GM18868 (cell line): ENCODE data around the gene RRN3.
"Not testable (repeated sequence)": the region's sequence is repeated elsewhere in the genome, so short reads cannot be mapped to it uniquely, and the experiment has no call there.

Source experiments
- ATAC-seq: cut with Tn5 transposase; IDR thresholded peaks from one replicate; pipeline ENCODE4 v1.9.1; 2021; ENCODE audit warnings: mild to moderate bottlenecking, moderate library complexity; ENCODE audit not compliant: unreplicated experiment

Gene RRN3

GRCh38 chr16:15093955-15094827 is at the start of gene RRN3:
Gene RRN3, minus strand, starts transcription at chr16:15094272. Its CDS starts 39 bp downstream, at chr16:15094233.
- ATAC-seq: peak; percentile 97

DNA sequence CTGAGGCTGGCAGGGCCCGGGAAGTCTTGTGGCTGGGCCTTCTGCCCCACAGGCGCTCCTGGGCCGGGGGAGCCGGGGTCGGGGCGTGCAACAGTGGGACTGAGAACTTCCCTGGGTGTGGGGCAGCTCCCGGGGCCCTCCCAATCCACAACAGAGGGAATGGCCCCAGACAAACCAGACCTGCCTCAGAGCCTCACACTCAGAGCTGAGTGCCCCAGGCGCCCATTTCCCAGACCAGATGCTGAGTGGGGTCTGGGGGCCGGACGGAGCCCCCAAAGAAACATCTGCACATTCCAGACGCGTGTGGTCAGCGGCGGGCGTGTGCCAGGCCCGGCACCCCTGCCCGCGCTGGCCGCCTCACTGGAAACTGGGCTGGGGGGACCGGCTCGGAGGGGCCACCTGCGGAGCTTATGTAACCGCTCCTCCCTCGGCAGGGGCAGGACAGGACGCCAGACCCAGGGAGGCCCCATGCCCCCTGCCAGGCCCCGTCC is 49.6 kb upstream of the RRN3 start:
- not testable (repeated sequence) for ATAC-seq

- ATAC-seq: not testable (repeated sequence)
These were observed 49.0 kb upstream of the RRN3 start for GRCh38 chr16:15142891-15143600.

DNA sequence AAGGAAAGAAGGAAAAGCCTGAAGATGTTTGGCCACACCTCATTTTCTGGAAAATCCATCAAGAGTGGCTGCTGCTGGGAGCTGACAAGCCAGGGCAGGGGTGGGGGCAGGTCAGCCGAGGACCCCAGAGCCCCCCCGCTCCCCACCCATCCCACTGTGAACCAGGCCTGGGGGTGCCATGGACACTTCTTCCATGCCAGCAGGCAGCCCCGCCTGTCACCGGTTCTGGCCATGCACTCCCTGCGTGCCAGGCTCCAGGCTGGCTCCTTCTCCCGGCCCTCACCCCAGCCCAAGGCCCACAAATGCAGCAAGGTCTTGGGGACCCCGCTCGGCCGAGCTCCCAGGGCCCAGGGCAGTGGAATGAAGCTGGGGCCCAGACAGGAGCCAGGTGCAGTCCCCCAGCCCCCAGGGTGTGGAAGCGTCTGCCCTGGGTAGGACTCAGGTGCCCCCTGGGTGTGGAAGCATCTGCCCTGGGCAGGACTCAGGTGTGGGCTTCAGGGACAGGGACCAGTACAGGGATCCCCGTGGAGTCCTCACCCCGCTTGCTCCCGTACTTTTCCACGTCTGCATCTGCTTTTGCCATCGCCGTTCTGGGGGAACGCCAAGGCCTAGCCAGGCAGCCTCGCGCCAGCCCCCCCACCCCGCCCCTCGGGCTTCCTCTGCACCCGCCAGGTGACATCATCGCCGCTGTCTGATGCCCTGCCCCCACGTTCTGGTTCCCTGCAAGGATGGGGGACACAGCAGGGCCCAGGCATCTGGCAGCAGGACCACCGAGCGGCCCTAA is 48.2 kb upstream of the RRN3 start:
- ATAC-seq: not testable (repeated sequence)

DNA sequence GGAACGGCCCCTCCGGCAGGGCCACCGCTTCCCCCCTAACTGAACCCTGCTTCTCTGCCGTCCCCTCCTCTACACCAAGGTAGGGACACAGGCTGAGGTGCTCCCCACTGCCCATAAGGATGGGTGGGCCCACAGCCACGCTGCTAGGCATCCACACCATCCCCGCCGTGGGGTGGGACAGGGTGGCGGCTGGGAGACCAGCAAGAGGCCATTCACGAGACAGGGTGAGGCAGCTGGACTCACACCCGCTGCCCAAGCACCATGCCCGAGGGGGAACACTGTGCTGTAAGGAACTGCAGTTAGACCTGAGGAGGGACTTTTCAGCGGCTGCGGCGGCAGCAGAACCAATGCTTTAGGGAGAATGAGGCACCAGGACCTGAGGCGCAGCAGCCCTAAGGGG is 47.5 kb upstream of the RRN3 start:
- no peak for ATAC-seq

GRCh38 chr16:15140444-15141365 is 46.6 kb upstream of the RRN3 start:
- ATAC-seq: not testable (repeated sequence)

GRCh38 chr16:15137514-15137913 is 43.4 kb upstream of the RRN3 start:
- not testable (repeated sequence) for ATAC-seq

DNA sequence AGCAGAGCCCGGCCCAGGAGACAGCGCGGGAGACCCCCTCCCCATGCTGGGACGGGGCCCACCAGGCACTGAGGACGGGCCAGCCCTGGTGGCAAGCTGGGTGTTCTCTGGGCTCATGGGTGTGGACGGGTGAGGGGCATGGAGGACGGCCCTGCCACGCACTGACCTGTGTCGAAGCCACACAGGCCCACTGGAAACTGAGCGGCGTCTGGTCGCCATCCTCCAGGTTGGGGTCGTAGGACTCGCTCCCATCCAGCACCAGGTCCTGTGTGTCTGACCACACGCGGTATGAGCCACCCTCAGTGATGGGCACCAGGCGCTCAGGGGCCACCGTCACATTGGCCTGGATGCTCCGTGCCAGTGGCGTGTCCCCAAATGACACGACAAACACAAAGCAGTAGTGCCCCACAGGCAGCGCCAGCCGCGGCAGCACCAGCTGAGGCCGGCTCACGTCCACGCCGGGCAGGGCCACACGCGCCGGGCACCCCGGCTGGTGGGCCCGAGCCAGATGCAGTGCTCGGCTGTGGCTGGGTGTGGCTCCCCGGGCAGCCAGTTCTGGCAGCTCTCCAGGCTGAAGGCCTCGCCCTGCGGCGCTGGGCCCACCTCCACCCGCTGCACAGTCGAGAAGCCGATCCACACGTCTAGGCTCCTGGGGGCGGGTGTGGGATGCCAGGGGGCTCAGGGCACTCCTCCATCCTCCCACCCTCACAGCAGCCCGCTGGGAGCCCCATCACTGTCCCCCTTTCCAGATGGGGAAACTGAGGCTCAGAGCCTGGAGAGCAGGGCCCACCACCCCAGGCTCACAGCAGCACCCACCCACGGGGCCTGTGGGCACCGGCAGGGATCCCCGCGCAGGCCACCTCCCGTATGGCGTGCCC is 41.6 kb upstream of the RRN3 start:
- ATAC-seq: not testable (repeated sequence)

- ATAC-seq: not testable (repeated sequence)
These were observed 40.8 kb upstream of the RRN3 start for GRCh38 chr16:15134752-15135482.

GRCh38 chr16:15133554-15133953 is 39.5 kb upstream of the RRN3 start:
- not testable (repeated sequence) for ATAC-seq

DNA sequence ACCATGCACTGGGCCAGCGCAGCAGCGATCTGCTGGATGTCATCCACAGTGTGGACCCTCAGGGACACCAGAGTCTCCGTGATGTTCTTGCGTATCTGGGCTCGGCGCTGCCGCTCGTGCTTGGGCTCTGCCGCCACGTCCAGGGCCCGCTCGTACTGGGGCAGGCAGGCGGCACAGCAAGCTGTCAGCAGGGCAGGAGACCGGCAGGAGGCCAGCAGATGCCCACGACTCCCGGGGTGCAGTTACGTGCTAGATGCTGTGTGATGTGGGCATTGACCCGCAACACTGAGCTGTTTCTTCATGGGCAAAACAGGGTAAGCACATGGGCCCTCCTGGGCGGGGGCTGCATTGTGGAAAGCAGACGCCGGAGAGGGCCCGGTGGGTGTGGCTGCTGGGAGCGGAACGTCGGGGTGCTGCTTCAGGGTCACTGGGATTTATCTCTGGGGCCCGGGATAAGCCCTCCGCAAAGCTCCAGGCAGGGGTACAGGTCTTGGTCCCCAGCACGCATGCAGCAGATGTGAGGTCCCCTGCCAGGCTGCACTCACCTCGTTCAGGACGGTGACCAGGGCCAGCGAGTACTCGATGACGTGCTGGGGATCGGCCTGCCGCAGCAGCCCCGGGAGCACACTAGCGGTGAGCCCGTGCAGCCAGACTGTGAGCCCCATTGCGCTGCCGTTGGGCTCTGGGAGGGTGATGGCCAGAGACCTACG is 38.8 kb upstream of the RRN3 start:
- not testable (repeated sequence) for ATAC-seq

DNA sequence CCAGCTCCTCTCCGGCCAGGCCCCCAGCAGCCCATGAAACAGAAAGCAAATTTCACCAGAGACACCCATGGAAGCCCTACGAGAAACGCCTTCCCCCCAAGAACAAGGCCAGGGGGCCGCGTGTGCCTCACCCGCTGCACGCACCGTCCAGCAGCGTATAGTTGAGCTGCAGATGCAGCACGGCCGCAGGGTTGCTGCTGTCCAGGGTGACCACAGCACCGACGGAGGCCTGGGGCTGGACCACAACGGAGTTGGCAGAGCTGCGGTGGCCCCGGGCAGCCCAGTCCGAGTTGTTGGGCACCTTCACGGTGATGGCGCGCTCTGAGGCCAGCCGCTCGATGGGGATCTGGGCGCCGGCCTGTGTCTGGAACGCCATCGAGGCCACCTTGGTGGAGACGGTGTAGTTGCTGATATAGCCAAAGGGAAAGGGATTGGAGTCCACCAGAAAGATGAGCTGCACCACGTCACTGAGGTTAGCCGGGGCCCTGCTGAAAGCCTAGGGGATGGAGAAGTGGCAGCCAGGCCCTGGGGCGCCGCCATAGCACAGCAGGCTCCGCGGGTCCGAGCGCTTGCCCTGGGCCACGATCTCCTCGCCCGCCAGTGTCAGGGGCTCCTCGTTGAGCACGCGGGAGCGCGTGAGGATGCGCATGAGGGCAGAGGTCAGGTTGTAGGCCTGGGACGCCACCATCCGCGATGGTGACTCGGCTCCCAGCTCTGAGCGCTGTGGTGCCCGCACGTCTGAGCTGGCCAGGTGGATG is 37.0 kb upstream of the RRN3 start:
- not testable (repeated sequence) for ATAC-seq

DNA sequence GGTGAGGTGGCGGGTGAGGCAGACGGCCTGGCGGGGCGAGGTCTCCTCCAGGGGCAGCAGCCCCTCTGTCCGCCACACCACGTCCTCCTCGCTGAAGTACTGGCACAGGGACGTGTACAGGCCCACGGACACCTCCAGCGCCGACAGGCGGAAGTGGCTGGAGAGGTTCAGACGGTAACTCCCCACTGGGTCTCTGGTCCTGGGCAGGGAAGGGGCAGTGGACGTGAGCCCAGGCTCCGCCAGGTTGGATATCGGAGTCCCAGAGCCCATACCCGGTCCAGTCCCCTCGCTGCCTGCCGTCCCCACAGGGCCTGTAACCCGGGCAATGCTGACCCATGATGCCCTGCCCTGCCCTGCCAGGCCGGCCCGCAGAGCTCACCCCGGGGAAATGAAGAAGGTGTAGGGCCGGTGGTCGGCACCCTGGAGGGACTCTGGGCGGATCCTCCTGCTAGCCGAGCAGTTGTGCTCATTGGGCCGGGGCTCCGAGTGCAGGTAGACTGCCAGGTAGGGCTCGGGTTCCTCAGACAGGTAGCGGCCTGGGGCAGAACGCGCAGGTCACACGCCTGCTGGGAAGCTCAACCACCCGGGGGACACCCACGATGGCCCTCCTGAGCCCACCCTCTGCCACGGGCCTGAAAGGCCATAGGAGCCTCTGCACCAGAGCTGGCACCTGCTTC is 36.3 kb upstream of the RRN3 start:
- ATAC-seq: not testable (repeated sequence)

- ATAC-seq: not testable (repeated sequence)
These were observed 33.8 kb upstream of the RRN3 start for GRCh38 chr16:15127641-15128425.

GRCh38 chr16:15100372-15100987 is 6.4 kb upstream of the RRN3 start:
- ATAC-seq: not testable (repeated sequence)
